Breast epithelium (tissue), 3 donors: ENCODE data around the gene IL3.

ENCODE experiments used
- CTCF ChIP-seq, 3 donors: fragments of 450-650 bp; IDR thresholded peaks; one replicate each; pipeline ENCODE4 v1.5.1; 2016 to 2017; ENCODE audit warnings: antibody characterized with exemption in 3 of 3, mild to moderate bottlenecking in 3 of 3, moderate library complexity in 3 of 3
- POLR2A ChIP-seq: fragments of 450-650 bp; IDR thresholded peaks from one replicate; pipeline ENCODE4 v1.6.1; 2016; ENCODE audit warnings: antibody characterized with exemption, mild to moderate bottlenecking, moderate library complexity
- POLR2AphosphoS5 ChIP-seq, 3 donors: sonication (generic); formaldehyde crosslinking; IDR thresholded peaks; one replicate each; pipeline ENCODE4 v1.6.1; 2017; ENCODE audit warnings: antibody characterized with exemption in 3 of 3

- TF ChIP-seq CTCF (IDR thresholded peaks at IDR 0.05), result no peak
- no peak for TF ChIP-seq POLR2AphosphoS5 (IDR thresholded peaks at IDR 0.05)
- TF ChIP-seq POLR2A, result no peak
These were observed 19.2 kb downstream of the IL3 start for GRCh38 chr5:132079619-132080018.
